Left cardiac atrium (tissue), 4 donors: Measurements from ENCODE around the gene ENTPD6. TPM values are rescaled to one million over a fixed set of nuclear protein-coding genes. Genes with fewer than 3 reads are reported as not detected.
A peak's percentile ranks its signal among the peaks of the same experiment; 100 is the strongest.

ENCODE experiments used
- ATAC-seq, 2 donors: fragments of 200-7000 bp; cut with Tn5 transposase; one replicate each; pipeline ENCODE4 v1.9.1; 2020; ENCODE audit warnings: mild to moderate bottlenecking in 2 of 2, moderate library complexity in 2 of 2
- DNase-seq: peaks from one replicate; pipeline ENCODE4 v3.0.0-alpha.2; 2020
- intact Hi-C, 2 donors: fragments of 100-400 bp; cut with DNase I; formaldehyde crosslinking; loops; one replicate each; pipeline versions ENCODE4 v1.14.1 to v1.15.1; 2022 to 2023
- total RNA-seq, 2 donors: library from RNA; stranded (reverse); fragmentation: NEBNext Ultra II Directional; extraction: Animal tissue kit (Norgen Biotek cat#: 25700); gene quantifications; one replicate each; pipeline ENCODE4 v1.2.1, GENCODE V29; 2021
- donor health status: DM: no; HTN: yes; CAD: no.
- donor health status: DM: no; HTN: yes; CAD: no; lungs with severe emphysema.
- donor health status: DM: yes; HTN: yes; CAD: no.
- donor health status: Dilated cardiomyopathy.

ENTPD6 gene
- total RNA-seq, 2 donors from 2014 or later, result 110 to 127 TPM

DNA sequence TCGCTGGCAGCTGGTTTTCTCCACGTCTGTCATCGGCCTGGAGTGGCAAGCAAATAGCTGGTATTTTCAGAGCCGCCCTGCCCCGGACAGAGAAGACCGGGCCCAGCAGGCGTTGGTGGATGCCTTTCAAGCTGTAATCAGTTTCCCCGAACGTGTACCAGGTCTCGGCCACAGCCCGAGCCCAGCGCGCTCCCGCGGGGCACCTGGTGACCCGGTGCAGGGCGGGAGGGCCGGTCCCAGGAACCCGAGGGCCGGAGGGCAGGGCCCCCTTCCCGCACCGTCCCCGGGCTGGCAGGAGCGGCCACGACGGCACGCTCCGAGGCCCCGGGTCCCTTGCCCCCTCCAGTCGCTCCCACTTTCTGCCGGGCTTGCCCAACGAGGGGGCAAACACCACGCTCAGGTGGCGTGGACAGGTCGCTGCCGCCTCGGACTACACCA lies 52.0 kb downstream of the ENTPD6 start:
- ATAC-seq, result peak; percentile 55 to 58
- DNase-seq, result peak; percentile 73
- intact Hi-C loops, result loop anchor here in 1 of 2 donors (5.0 kb wide), 1 partner anchor 50 kb away; the partner anchor contains the start of gene ENTPD6

- ATAC-seq, result peak; percentile 88 to 93
- intact Hi-C loops, result loop anchor here in 1 of 2 donors (5.0 kb wide), 1 partner anchor 51 kb away; the partner anchor contains the start of gene ENTPD6
- peak; percentile 79 for DNase-seq
Measured at GRCh38 chr20:25247956-25248785, 52.7 kb downstream of the ENTPD6 start, which contains the start of gene PYGB. Gene PYGB, plus strand, starts transcription at chr20:25248085. Its CDS starts 94 bp downstream, at chr20:25248179.

GRCh38 chr20:25248786-25249172 lies 53.3 kb downstream of the ENTPD6 start:
- ATAC-seq, result no peak
- no peak for DNase-seq
- intact Hi-C loops, result loop anchor here in 1 of 2 donors (5.0 kb wide), 1 partner anchor 51 kb away; the partner anchor contains the start of gene ENTPD6

DNA sequence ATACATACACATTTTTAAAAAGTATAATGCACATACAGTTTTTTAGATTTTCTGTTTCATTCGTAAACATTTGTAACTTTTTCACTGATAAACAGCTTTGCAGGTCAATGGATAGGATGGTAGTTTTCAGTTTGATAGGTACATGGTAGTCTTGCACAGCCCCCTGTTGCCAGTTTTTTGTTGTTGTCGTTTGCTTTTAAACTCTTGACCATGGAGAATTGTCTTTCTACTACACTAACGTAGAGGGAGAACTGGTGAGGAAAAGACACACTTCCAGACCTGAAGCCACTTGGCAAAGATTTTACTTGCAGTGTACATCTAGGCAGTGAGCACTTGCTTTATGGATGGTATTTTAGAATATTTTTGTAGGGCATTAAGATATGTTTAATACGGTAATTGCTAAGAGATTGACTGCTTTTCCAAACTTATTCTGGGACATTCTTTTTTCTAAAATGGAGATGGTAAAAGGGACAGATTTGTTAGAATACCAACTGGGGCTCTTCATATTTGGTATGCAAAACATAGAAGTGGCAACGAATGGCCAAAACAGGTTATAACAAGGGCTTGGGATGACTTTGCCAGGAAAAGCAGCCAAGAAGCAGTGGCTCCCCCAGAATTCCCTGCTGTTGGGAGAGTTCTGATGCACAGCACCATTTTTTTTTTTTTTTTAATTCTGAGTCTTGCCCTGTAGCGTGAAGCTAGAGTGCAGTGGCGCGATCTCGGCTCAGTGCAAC lies 53.9 kb downstream of the ENTPD6 start:
- no peak for DNase-seq
- no peak for ATAC-seq
- intact Hi-C loops, result loop anchor here in 1 of 2 donors (5.0 kb wide), 1 partner anchor 52 kb away; the partner anchor contains the start of gene ENTPD6

DNA sequence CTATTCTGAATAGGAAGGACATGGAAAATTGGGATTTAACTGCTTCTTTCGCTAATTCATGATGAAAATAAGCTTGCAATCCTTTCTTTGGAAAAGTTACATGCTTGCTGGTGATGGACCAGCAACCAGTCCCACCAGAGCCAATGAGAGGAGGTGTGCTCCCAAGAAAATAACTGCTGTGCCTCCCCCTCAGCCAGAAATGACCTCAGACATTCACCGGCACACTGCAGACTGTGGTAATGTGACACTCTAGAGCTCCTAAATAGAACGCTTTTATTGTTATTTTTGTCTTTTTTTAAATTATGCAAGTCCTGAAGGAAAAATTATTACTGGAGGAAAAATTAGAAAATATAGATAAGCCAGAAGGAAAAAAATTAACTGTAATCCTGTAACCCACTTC lies 55.0 kb downstream of the ENTPD6 start:
- DNase-seq (no peak), ATAC-seq (no peak)
- intact Hi-C loops, result loop anchor here in 1 of 2 donors (10.0 kb wide), 1 partner anchor 256 kb away; the partner anchor contains the start of gene APMAP

GRCh38 chr20:25251019-25251418 lies 55.5 kb downstream of the ENTPD6 start:
- intact Hi-C loops, result loop anchor here in 1 of 2 donors (10.0 kb wide), 1 partner anchor 256 kb away; the partner anchor contains the start of gene APMAP

GRCh38 chr20:25251558-25251957 lies 56.0 kb downstream of the ENTPD6 start:
- ATAC-seq (no peak), DNase-seq (no peak)
- intact Hi-C loops, result loop anchor here in 1 of 2 donors (10.0 kb wide), 1 partner anchor 257 kb away; the partner anchor contains the start of gene APMAP

More at GRCh38 chr20:25251019-25251418, 55.5 kb downstream of the ENTPD6 start:
- DNase-seq, result no peak
- no peak for ATAC-seq

DNA sequence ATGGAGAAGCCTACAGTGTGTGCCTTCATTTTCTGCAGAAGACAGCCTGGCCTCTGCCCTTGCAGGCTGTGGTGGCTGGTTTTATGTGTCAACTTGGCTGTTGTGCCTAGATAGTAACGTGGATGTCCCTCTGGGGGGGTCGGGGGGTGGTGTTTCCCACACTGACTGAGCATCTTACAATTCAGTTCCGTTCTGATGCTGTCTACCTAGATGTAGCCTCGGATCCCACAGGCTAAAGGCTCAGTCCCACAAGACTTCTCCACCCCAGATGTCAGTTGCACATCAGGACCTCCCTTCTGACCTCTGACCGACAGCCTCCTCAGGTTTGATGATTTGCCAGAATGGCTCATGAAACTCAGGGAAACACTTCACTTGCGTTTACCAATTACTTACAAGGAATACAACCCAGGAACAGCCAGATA lies 56.7 kb downstream of the ENTPD6 start:
- DNase-seq (no peak), ATAC-seq (no peak)
- intact Hi-C loops, result loop anchor here in 1 of 2 donors (10.0 kb wide), 1 partner anchor 257 kb away; the partner anchor contains the start of gene APMAP

DNA sequence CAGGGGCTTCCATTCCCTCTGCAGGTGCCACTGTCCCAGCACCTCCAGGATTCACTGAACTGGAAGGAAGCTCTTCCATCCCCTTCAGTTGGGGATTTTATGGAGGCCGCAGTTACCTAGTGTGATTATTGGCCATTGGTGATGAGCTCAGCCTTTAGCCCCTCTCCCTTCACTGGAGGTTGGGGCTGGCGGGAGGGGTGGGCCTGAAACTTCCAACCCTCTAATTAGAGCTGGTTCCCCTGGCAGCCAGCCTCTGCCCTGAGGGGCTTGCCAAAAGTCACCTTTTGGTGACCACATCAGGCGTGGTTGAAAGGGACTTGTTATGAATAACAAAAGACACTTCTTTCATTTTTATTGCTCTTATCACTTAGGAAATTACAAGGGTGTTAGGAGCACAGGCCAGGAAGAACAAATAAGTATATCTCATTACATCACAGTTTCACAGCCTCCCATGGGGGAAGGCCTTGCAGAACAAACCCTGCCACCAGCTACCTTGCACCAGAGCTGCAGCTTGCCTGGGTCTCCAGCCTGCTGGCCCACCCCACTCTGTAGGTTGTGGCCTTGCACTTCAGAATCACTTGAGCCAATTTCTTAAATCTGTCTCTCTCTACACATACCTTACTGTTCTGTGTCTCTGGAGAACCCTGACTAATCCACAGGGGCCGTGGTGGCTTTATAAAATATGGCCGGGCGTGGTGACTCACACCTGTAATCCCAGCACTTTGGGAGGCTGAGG lies 57.3 kb downstream of the ENTPD6 start:
- intact Hi-C loops, result loop anchor here in 1 of 2 donors (10.0 kb wide), 1 partner anchor 258 kb away; the partner anchor contains the start of gene APMAP
- ATAC-seq, result no peak
- no peak for DNase-seq

DNA sequence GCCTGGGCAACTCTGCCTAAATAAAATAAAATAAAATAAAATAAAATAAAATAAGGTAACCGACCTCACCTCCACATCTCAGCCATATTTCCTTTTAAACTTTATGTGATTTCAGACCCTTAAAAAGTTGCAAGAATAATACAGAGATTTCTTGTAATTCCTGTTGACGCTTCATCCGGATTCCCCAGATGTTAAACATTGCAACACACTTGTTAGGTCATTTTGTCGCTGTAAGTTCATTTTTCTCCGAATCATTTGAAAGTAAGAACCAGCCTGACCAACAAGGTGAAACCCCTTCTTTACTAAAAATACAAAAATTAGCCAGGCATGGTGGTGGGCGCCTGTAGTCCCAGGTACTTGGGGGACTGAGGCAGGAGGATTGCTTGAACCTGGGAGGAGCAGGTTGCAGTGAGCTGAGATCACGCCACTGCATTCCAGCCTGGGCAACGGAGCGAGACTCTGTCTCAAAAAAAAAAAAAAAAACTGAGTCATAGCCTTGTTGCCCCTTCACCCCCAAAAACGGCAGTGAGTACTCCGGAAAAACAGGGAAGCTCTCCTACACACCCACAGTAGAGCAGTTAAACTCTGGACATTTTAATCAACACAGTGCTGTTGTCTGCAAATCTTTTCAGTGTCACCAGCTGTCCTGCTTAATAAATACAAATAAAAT lies 58.2 kb downstream of the ENTPD6 start:
- ATAC-seq (no peak), DNase-seq (no peak)
- intact Hi-C loops, result loop anchor here in 1 of 2 donors (10.0 kb wide), 1 partner anchor 259 kb away; the partner anchor contains the start of gene APMAP

DNA sequence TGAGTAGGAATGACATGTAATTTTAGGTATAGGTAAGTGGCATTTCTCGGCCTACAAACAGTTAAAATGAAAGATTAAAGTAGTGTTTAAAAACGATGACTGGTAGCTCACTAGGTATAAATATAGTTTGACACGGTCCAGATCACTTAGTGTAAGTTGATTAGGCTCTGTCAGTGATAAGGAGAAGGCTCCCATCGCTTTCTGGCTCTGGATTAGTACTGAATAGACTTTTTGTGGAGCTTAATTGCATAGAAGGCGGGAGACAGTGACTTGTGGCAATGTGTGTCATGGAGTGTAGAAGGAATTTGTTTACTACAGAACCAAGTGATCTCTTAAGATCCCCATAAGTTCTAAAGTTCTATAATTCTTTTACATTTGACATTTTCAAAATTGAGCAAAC lies 59.1 kb downstream of the ENTPD6 start:
- intact Hi-C loops, result loop anchor here in 1 of 2 donors (10.0 kb wide), 1 partner anchor 260 kb away; the partner anchor contains the start of gene APMAP
- peak; percentile 50 to 57 for ATAC-seq
- DNase-seq, result no peak

- peak; percentile 63 for DNase-seq
- peak; percentile 84 to 90 for ATAC-seq
- intact Hi-C loops, result loop anchor here in 1 of 2 donors (5.0 to 10.0 kb wide), 2 partner anchors 37 to 260 kb away; partner anchors contain the start of gene APMAP
Measured at GRCh38 chr20:25254986-25255680, 59.6 kb downstream of the ENTPD6 start.

DNA sequence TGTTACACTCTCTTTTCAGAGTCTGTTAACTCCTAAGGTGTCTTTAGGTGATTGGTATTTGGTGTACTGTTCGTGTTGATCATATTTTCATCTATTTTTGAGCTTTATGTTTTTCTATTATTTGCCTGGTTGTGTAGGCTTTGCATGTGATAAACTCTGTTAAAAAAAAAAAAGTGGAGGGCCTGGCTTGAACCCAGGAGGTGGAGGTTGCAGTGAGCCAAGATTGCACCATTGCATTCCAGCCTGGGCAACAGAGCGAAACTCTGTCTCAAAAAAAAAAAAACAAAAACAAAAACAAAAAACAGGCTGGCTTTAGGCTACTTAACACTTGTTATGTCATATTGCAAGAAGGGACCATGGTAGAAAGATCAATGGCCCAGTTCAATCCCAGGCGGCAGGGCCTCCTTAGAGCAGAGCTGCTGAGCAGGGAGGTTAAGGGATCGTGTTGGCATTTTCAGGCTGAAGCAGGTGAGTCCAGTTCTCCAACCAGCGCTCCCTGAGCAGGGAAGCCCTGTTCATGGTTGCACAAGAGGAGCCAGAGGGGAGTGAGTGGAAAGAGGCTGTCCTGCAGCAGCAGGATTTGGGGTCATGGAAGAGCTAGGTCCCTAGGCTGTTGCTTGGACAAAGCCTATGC lies 60.8 kb downstream of the ENTPD6 start:
- DNase-seq (no peak), ATAC-seq (peak in 1 of 2 donors; percentile 40)
- intact Hi-C loops, result loop anchor here in 1 of 2 donors (5.0 to 10.0 kb wide), 2 partner anchors 36 to 262 kb away; partner anchors contain the start of gene APMAP

DNA sequence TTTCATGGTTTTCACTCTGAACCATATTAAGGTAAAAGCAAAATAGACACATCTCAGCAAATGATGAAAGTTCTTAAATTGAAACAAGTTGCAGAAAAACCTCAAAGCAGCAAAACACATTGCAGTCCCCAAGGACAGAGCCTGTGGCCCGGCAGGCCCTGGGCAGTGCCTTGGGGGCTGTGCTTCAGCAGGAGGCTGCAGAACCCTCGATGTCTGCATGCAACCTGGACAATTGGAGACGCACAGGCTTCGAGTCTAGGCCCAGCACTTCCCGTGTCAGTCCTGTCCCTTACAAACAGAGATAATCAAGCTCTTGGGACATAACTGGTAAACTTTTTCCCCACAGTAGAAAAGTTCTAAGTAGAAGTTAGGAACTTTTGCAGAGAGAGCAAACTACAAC lies 61.6 kb downstream of the ENTPD6 start:
- ATAC-seq (no peak), DNase-seq (no peak)
- intact Hi-C loops, result loop anchor here in 1 of 2 donors (5.0 to 10.0 kb wide), 2 partner anchors 35 to 262 kb away; partner anchors contain the start of gene APMAP

DNA sequence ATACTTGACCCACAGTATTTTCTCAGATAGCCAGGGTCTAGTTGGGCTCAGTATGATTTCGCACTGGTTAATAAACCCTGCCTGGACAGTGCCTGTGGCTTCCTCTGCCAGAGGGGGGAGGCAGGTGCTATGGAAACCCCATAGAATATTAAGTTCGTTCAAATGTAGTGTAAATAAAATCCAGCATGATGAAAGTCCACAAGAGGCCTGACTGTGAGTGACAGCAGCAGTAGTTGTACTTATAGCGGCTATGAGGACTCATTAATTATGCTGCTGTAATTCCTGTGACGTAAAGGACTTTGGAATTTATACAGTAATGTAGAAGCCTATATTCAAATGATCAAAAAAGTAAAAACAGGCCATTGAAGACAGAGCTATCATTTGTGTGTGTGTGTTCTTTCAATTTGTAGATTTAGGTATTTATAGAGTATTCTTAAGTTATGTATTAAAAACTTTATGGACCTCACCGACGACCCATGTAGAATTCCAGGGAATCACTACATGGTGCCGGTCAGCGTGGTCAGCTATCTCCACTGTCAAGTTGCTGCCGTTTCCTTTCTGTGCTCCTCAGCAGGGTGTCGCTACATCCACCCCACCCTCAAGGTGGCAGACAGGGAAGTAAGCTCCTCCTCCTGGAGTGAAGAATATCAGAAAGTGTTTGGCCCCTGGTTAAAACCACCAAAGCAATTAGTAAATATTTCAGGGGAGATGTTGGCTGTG lies 62.4 kb downstream of the ENTPD6 start:
- no peak for DNase-seq
- intact Hi-C loops, result loop anchor here in 1 of 2 donors (5.0 to 10.0 kb wide), 2 partner anchors 34 to 263 kb away; partner anchors contain the start of gene APMAP
- ATAC-seq, result no peak

DNA sequence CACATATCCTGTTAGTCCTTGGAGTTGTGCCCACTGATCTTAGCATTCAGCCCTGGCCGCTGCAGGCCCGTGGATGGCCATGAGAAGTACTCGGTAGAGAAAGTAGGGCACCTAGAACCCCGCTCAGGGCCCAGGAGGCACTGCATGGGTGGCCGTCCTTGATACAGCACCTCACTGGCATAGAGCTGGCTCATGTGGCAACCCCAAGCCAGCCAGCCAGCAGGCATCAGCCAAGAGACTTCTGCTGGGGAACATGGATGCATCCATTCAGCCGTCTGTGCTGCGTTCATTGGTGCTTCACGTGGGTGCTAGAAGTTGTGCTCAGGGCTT lies 62.9 kb downstream of the ENTPD6 start:
- intact Hi-C loops, result loop anchor here in 1 of 2 donors (5.0 to 10.0 kb wide), 2 partner anchors 34 to 264 kb away; partner anchors contain the start of gene APMAP
- ATAC-seq (peak in 1 of 2 donors; percentile 13), DNase-seq (no peak)
